ENCODE measurements around the gene SLC27A3.

DNA sequence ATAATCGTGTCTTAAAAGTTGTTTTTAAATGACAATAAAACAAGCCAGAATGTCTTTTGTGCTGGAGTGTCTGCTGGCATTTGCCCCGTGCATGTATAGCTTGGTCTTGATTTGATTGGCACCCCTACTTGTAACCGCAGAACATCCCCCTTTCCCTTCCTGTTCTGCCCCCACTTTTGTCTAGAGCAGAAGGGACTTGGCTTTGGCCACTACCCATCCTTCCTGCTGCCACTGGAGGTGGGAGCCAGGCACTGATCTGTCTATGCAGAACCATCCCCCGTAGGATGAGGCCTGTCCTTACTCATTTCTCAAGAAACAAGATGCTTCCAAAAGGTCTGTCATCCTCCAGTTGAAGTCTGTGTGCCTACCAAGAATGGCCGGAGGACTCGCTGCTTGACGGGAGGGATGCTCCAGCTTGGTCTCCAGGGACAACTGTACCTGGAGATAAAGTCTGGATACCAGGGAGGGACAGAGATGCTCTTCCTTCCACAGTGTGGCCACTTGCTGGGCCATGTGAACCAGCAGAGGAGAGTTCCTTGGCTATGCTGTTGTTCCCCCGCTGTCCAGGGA, 1.1 kb upstream of the SLC27A3 start:
- TF ChIP-seq, protein P1, sequence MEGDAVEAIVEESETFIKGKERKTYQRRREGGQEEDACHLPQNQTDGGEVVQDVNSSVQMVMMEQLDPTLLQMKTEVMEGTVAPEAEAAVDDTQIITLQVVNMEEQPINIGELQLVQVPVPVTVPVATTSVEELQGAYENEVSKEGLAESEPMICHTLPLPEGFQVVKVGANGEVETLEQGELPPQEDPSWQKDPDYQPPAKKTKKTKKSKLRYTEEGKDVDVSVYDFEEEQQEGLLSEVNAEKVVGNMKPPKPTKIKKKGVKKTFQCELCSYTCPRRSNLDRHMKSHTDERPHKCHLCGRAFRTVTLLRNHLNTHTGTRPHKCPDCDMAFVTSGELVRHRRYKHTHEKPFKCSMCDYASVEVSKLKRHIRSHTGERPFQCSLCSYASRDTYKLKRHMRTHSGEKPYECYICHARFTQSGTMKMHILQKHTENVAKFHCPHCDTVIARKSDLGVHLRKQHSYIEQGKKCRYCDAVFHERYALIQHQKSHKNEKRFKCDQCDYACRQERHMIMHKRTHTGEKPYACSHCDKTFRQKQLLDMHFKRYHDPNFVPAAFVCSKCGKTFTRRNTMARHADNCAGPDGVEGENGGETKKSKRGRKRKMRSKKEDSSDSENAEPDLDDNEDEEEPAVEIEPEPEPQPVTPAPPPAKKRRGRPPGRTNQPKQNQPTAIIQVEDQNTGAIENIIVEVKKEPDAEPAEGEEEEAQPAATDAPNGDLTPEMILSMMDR (IDR thresholded peaks at IDR 0.05) = no peak
- TF ChIP-seq POLR2A (IDR thresholded peaks at IDR 0.05) = no peak

All from esophagus squamous epithelium (tissue), 4 donors.